Colonic mucosa (tissue), 4 donors: Measurements from ENCODE around the gene SERPINB11. TPM values are rescaled to one million over a fixed set of nuclear protein-coding genes. Genes with fewer than 3 reads are reported as not detected.

ENCODE experiments used
- DNase-seq: peaks from one replicate; pipeline ENCODE4 v3.0.0-alpha.2; 2020
- H3K27ac ChIP-seq: fragments of 200-600 bp; one replicate; pipeline ENCODE4 v1.8.0; 2021
- H3K27me3 ChIP-seq: fragments of 200-600 bp; one replicate; pipeline ENCODE4 v1.8.0; 2021
- H3K36me3 ChIP-seq: fragments of 200-600 bp; one replicate; pipeline ENCODE4 v1.8.0; 2021
- H3K4me1 ChIP-seq: fragments of 200-600 bp; one replicate; pipeline ENCODE4 v1.8.0; 2021; ENCODE audit warnings: mild to moderate bottlenecking
- H3K4me3 ChIP-seq: fragments of 200-600 bp; one replicate; pipeline ENCODE4 v1.8.0; 2021
- H3K9ac ChIP-seq, 2 donors: one replicate each; pipeline ENCODE4 v1.7.0; 2013; ENCODE audit warnings: control low read depth in 2 of 2, low read depth in 2 of 2, low read length in 2 of 2
- H3K9me3 ChIP-seq: fragments of 200-600 bp; one replicate; pipeline ENCODE4 v1.8.0; 2021
- intact Hi-C: fragments of 100-400 bp; cut with DNase I; formaldehyde crosslinking; loops from one replicate; pipeline ENCODE4 v1.14.1; 2022
- total RNA-seq, 2 donors: library from RNA; stranded (reverse); fragmentation: NEBNext Ultra II Directional in 1 of 2; extraction: Animal tissue kit (Norgen Biotek cat#: 25700) in 1 of 2; gene quantifications; one replicate each; pipeline ENCODE4 v1.2.1, GENCODE V29; 2021
- TF ChIP-seq, protein P1 (sequence below): fragments of 200-600 bp; IDR thresholded peaks from one replicate; pipeline ENCODE4 v1.8.0; 2022; ENCODE audit warnings: antibody characterized with exemption, mild to moderate bottlenecking
- donor health status: healthy.
- donor health status: DM: no; HTN: no; CAD: no.
- donor health status: DM: no; HTN: no; CAD: no.

SERPINB11 gene
- total RNA-seq, 2 donors from 2014 or later = not detected

DNA sequence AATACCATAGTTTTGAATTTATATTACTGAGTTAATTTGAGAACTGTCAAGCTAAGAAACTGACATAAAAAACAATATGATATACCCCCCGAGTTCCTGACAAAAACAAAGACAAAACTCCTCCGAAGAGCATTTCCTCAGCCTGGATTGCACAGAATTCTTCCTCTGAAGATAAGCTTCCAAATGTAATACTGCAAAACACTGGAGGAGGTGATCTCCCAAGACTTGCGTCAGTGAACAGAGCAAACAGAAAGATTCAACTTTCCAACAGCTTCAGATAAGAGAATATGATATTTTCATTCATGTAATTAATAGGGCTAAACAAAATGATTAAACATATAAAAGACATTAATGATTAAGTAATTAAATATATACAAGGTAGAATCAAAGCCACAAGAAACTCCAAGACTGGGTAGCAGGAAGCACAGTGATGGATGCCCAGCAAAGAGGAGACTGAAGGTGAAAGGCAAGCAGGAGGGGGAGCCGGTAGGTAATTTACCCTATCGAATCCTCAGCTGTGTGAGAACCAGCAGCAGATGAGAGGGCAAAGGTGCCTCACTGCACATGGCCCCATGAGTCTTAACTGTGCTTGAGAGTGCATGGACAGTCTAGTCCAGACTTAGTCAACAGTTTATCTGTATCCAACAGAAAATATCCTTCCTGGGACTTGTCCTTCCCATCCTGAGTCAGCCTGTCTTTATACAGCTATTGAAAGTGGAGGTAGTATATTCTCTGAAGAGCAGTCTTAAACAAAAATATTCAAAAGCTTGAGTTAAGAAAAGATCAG lies 22.7 kb upstream of the SERPINB11 start:
- Histone ChIP-seq H3K4me1 (no peaks in the 10 kb centered on the region), H3K27me3 (no peaks in the 10 kb centered on the region), H3K27ac (no peak overlapping the region), H3K9me3 (no peaks in the 10 kb centered on the region), H3K36me3 (no peaks in the 10 kb centered on the region), H3K4me3 (no peak overlapping the region), H3K9ac (no peak overlapping the region)
- intact Hi-C loops = no loop called here
- DNase-seq = no peak
- TF ChIP-seq, protein P1, sequence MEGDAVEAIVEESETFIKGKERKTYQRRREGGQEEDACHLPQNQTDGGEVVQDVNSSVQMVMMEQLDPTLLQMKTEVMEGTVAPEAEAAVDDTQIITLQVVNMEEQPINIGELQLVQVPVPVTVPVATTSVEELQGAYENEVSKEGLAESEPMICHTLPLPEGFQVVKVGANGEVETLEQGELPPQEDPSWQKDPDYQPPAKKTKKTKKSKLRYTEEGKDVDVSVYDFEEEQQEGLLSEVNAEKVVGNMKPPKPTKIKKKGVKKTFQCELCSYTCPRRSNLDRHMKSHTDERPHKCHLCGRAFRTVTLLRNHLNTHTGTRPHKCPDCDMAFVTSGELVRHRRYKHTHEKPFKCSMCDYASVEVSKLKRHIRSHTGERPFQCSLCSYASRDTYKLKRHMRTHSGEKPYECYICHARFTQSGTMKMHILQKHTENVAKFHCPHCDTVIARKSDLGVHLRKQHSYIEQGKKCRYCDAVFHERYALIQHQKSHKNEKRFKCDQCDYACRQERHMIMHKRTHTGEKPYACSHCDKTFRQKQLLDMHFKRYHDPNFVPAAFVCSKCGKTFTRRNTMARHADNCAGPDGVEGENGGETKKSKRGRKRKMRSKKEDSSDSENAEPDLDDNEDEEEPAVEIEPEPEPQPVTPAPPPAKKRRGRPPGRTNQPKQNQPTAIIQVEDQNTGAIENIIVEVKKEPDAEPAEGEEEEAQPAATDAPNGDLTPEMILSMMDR = no peak

DNA sequence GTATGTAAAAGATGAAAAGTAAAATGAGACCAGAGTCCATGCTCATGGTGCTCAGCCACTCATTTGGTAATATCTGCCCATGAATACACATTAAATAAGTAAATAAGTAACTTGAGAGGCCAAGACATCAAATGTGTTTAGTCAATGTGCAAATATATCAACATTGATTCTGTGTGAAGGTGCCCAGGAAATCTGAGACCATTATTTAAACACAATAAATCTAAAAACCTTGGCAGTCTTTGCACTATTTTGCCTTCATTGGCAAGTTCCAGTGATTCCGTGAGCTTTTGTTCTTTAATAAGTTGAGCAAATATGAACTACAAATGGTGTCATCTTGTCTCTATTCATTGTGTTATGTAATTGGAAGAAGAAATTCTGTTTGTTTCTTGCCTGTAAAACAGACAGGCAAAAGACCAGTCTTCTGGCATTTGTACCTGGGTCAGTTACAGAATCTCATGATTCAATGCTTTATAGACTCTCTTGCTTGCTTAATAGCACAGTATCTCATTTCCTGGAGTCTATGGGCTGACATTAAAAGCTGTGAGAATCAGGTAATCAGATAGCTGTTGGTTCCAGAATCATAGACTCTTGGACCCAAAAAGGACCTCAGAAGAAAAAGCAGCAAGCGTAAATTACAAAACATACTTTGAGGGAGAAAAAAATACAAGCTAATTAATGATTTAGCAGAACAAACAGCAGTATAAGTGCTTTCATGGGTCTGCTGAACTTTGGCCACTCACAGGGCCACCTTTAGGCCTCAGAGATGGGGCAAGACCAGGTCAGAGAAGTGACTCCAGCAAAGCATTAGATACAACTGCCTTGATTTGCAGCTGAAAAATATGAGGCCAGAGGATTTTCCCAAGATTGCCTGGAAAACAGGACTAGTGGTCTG lies 21.1 kb upstream of the SERPINB11 start:
- Histone ChIP-seq H3K9ac (no peak overlapping the region), H3K4me3 (no peak overlapping the region), H3K4me1 (no peaks in the 10 kb centered on the region), H3K9me3 (no peaks in the 10 kb centered on the region), H3K36me3 (no peaks in the 10 kb centered on the region), H3K27ac (no peak overlapping the region), H3K27me3 (no peaks in the 10 kb centered on the region)
- DNase-seq = no peak
- intact Hi-C loops = no loop called here
- TF ChIP-seq, protein P1 = no peak

DNA sequence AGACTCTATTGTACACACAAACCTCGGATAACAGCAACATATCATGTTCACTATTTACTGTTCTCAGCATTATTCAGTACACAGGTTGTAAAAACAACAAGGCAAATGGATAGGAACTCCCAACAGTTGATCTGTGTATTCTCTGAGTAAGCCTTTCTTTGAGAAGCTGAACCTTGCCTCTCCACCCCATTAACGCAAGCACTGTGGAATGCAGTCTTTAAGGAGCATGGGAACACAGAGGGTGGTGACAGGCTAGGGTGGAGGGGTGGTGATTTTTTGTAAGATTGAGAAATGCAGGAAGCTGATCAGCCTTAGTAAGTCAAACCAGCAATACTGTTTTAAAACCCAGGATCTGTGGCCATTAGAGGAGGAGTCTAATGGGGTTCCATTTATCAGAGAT lies 19.6 kb upstream of the SERPINB11 start:
- Histone ChIP-seq H3K9me3 (no peaks in the 10 kb centered on the region), H3K4me1 (no peaks in the 10 kb centered on the region), H3K4me3 (no peak overlapping the region), H3K27me3 (no peaks in the 10 kb centered on the region), H3K27ac (no peak overlapping the region), H3K36me3 (no peaks in the 10 kb centered on the region), H3K9ac (no peak overlapping the region)
- no peak for DNase-seq
- intact Hi-C loops = no loop called here
- TF ChIP-seq, protein P1 = no peak

DNA sequence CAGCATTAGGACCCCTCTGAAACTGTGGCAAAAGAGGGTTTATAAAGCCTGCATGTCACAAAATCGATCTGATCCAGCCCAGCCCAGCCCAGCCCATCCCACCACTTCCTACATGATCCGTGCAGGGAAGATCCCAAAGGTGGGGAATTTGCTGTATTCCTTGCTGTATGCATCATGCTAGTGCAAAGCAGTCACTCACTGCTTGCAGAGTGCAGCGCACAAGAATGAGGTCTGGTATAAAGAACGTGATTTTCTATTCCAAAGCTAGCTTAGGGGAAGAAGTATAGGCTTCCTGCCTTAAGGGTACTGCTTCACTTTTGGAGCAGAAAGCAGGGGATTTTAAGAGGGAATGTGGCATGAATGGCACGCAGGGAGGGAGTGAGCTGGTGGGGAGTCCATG lies 18.9 kb upstream of the SERPINB11 start:
- H3K27ac ChIP-seq = no peak overlapping the region
- TF ChIP-seq, protein P1 = no peak
- no peaks in the 10 kb centered on the region for H3K9me3 ChIP-seq
- H3K27me3 ChIP-seq = no peaks in the 10 kb centered on the region
- no peak for DNase-seq
- H3K9ac ChIP-seq = no peak overlapping the region
- intact Hi-C loops = no loop called here
- H3K36me3 ChIP-seq = no peaks in the 10 kb centered on the region
- no peaks in the 10 kb centered on the region for H3K4me1 ChIP-seq
- no peak overlapping the region for H3K4me3 ChIP-seq

DNA sequence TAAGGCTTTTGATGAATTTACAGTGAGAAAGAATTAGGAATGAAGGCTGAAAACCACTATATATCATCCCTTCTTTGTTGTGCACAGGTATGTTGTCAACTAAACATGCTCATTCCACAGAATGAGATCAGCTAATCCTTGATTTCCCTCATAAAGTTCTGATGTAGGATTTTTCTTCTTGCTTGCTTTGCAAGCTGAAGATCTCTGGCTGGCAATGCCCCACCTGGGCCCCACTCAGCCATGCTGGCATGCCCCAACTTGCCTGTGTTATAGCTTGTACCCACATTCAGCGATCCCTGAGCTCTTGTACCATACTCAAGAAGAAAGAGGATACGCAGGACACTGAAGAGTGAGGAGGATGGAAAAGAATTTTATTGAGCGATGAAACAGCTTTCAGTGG lies 18.0 kb upstream of the SERPINB11 start:
- Histone ChIP-seq H3K27me3 (no peaks in the 10 kb centered on the region), H3K27ac (no peak overlapping the region), H3K9me3 (no peaks in the 10 kb centered on the region), H3K36me3 (no peaks in the 10 kb centered on the region), H3K4me1 (no peaks in the 10 kb centered on the region), H3K4me3 (no peak overlapping the region), H3K9ac (no peak overlapping the region)
- DNase-seq = no peak
- intact Hi-C loops = no loop called here
- TF ChIP-seq, protein P1 = no peak
